Activated CD8-positive, alpha-beta memory T cell treated with anti-CD3 and anti-CD28 coated beads, Interleukin-2, amount 50 U/mL, for 24 hours (primary cell): ENCODE results near the gene UBE2O.

Experiments used
- DNase-seq: peaks from one replicate; pipeline ENCODE4 v3.0.0-alpha.2; 2020; ENCODE audit errors: extremely low read depth

UBE2O gene

DNA sequence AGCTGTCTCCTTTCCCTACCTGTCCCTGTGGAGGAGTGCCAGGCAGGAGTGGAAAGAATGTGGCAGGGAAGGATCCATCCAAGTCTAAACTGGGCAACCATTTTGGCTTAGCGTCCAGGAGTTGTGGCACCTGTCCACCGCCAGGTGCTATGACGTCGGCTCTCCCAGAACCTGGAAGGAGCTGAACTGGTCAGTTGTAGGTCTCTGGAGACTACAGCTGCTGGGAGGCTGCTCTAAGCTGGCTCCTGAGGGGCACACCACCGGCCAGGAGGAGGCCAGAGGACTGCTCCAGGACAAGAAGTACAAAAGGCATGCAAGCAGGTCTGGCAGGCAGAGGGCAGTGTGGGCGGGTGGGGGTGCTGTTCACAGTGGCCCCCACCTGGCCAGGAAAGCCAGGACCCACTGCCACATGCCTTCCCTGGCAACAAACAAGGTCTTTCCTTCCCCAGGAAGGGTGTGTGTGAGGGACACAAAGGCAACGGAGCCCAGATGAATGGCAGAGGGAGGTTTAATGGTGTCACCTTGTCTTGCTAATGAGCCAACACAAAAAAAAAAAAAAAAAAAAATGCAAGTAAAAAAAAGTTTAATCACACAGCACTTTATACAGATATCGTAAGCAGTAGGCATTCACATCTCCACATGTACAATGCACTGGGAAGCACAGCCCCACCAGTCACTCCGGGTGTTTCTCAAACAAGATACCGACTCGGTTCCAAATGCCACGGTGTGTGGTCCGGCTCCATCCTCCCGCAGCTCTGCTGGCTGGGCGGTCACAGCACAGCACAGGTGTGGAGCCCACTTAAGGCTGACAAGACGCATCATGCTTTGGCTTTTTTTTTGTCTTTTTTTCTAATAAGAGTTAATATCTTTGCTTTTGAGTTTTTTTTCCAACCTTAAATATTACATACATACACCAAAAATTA, 63.7 kb downstream of the UBE2O start:
- DNase-seq, result no peak

DNA sequence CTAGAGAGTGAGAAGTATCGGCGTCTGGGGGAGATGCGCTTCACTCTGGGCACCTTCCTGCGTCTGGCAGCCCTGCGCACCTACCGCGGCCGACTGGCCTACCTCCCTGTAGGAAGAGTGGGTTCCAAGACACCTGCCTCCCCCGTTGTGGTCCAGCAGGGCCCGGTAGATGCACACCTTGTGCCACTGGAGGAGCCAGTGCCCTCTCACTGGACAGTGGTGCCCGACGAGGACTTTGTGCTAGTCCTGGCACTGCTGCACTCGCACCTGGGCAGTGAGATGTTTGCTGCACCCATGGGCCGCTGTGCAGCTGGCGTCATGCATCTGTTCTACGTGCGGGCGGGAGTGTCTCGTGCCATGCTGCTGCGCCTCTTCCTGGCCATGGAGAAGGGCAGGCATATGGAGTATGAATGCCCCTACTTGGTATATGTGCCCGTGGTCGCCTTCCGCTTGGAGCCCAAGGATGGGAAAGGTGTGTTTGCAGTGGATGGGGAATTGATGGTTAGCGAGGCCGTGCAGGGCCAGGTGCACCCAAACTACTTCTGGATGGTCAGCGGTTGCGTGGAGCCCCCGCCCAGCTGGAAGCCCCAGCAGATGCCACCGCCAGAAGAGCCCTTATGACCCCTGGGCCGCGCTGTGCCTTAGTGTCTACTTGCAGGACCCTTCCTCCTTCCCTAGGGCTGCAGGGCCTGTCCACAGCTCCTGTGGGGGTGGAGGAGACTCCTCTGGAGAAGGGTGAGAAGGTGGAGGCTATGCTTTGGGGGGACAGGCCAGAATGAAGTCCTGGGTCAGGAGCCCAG, 65.8 kb downstream of the UBE2O start:
- DNase-seq, result no peak

GRCh38 chr17:76385892-76386786, 66.8 kb downstream of the UBE2O start:
- DNase-seq, result peak; percentile 55

GRCh38 chr17:76384987-76385891, 67.7 kb downstream of the UBE2O start:
- DNase-seq, result no peak

DNA sequence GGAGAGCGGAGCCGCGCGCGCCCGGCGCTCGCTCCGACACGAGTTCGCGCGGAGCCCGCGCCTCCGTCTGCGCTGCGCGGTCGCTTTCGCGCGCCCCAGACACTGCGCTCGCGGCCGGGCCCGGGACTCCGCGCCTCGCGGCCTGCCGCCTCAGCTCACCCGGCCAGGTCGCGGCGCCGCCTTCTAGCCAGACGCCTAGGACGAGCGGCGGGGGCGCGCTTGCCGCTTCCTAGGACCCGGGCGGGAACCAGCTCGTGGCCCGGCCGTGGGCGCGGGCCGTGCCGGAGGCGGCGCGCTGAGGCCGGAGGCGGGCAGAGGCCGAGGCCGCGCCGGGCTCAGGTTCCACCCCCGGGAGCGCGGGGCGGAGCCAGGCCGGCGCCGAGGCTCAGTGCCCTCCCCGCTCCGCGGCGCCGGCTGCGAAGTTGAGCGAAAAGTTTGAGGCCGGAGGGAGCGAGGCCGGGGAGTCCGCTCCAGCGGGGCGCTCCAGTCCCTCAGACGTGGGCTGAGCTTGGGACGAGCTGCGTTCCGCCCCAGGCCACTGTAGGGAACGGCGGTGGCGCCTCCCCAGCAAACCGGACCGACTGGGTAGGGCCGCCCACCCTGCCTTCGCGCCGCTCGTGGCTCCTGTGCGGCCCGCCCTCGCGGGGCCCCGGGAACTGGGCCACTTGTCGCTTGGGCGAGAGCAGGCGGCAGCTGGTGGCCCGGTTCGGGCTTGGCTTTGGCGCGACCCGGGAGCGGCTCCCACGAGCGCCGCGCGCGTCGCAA, 68.5 kb downstream of the UBE2O start, which contains the start of gene SPHK1:
TSS of gene SPHK1 (plus strand) at position 388 of the 765 bp plus-strand sequence. CDS start 1,036 bp downstream, outside the sequence.
- no peak for DNase-seq

- no peak for DNase-seq
These were observed 69.3 kb downstream of the UBE2O start for GRCh38 chr17:76383546-76384221.

GRCh38 chr17:76382803-76383545, 70.0 kb downstream of the UBE2O start:
- DNase-seq, result no peak

GRCh38 chr17:76382351-76382802, 70.6 kb downstream of the UBE2O start:
- DNase-seq, result no peak

GRCh38 chr17:76381633-76382350, 71.2 kb downstream of the UBE2O start:
- DNase-seq, result no peak

DNA sequence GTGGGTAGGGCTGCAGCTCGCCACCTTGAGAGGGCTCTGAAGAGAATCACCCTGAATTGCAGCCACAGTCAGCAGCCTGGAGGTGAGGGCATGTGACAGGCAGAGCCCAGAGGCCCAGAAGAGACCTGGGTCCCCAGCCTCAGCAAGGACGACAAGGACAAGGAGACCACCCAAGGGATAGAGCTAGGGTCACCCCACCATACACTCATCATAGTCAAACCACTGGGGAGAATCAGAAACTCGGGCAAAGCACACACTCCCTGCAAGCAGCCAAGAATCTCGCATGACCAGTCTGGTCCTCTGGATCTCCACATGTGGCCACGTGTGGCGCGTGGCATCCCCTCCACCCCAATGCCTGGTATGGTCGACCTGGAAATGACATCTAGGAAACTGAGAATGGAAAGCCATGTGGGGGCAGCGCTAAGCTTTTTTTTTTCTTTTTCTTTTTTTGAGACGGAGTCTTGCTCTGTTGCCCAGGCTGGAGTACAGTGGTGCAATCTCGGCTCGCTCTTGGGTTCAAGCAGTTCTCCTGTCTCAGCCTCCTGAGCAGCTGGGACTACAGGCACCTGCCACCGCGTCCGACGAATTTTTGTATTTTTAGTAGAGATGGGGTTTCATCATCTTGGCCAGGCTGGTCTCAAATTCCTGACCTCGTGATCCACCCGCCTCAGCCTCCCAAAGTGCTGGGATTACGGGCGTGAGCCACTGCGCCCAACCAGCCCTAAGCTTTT, 73.1 kb downstream of the UBE2O start:
- no peak for DNase-seq

- no peak for DNase-seq
These were observed 73.7 kb downstream of the UBE2O start for GRCh38 chr17:76379275-76379641.

DNA sequence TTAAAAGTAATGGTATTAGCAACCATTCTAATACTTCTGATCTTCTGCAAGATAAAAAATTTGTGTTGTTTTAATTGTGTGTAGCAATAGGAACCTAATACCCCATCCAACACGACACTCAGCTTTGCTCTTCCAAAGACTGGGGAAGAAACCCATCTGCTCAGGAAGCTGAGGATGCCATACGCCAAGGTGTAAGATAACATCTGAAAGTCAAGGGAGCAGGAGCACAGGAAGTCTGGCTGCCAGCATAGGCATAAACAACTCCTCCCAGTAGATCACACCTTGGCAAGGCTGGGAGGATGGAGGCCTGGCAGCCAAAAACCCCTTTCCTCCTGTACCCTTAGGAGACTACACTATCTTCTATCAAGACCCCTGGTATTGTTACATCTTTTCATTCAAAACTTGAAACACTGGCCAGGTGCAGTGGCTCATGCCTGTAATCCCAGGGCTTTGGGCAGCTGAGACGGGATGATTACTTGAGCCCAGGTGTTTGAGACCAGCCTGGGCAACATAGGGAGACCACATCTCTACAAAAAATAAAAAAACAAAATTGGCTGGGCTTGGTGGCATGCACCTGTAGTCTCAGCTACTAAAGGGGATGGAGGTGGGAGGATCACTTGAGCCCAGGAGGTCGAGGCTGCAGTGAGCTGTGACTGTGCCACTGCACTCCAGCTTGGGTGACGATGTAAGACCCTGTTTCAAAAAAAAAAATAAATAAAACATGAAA, 74.2 kb downstream of the UBE2O start:
- no peak for DNase-seq

- DNase-seq, result no peak
These were observed 76.4 kb downstream of the UBE2O start for GRCh38 chr17:76376318-76377133.

GRCh38 chr17:76371656-76372628, 81.0 kb downstream of the UBE2O start:
- DNase-seq, result no peak
